Measurements from ENCODE around the gene TMEM69. TPM values are rescaled to one million over a fixed set of nuclear protein-coding genes. Genes with fewer than 3 reads are reported as not detected.

Gene TMEM69
- total RNA-seq, 1 donor from 2014 or later = 65.2 TPM

- Histone ChIP-seq H3K9me3 (ENCODE audit: low read depth) (no peaks in the 10 kb centered on the region), H3K79me2 (ENCODE audit: low read depth) (peaks cover 80% of the 10 kb centered on the region), H3K4me2 (no peak overlapping the region), H3K27me3 (no peaks in the 10 kb centered on the region), H3K4me1 (no peaks in the 10 kb centered on the region), H2AFZ (replicated peaks) (no peak overlapping the region), H3K27ac (no peak overlapping the region), H3K36me3 (peaks cover 55% of the 10 kb centered on the region), H4K20me1 (ENCODE audit: low read depth) (peaks cover 84% of the 10 kb centered on the region), H3F3A (ENCODE audit: low read depth) (peaks cover 3% of the 10 kb centered on the region), H3K9ac (no peak overlapping the region), H3K4me3 (no peak overlapping the region)
- Mint-ChIP-seq H3K36me3 (peaks cover 40% of the 10 kb centered on the region), H3K9me3 (no peaks in the 10 kb centered on the region), H3K4me3 (no peak overlapping the region), H3K4me1 (no peaks in the 10 kb centered on the region), H3K27me3 (ENCODE audit: insufficient read depth, low read depth) (no peaks in the 10 kb centered on the region), H3K27ac (no peak overlapping the region)
- DNase-seq (ENCODE audit: low spot score) = no peak
- TF ChIP-seq EZH2 (IDR thresholded peaks at IDR 0.05) = no peak
- TF ChIP-seq EZH2phosphoT487 (IDR thresholded peaks at IDR 0.05) = no peak
- TF ChIP-seq, protein P1, sequence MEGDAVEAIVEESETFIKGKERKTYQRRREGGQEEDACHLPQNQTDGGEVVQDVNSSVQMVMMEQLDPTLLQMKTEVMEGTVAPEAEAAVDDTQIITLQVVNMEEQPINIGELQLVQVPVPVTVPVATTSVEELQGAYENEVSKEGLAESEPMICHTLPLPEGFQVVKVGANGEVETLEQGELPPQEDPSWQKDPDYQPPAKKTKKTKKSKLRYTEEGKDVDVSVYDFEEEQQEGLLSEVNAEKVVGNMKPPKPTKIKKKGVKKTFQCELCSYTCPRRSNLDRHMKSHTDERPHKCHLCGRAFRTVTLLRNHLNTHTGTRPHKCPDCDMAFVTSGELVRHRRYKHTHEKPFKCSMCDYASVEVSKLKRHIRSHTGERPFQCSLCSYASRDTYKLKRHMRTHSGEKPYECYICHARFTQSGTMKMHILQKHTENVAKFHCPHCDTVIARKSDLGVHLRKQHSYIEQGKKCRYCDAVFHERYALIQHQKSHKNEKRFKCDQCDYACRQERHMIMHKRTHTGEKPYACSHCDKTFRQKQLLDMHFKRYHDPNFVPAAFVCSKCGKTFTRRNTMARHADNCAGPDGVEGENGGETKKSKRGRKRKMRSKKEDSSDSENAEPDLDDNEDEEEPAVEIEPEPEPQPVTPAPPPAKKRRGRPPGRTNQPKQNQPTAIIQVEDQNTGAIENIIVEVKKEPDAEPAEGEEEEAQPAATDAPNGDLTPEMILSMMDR (IDR thresholded peaks at IDR 0.05) = no peak
These were observed 28.8 kb upstream of the TMEM69 start for GRCh38 chr1:45659222-45659621.

DNA sequence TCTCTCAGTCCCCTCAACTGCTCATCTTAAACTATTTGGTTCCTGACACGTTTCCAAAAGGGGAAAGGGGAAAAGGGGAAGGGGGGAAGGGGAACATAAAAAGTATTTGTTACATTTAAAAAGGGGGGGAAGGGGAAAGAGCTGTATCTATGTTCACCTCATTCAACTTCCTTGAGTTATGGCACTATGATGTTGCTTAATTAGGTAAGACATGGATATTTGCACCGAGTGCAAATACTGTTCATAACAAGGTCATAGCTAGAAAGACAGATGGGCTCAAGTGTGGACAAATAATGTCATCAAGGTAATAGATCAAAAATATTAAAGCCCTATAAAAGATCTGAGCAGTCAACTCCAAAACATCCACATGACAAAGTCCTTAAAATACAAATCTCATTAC lies 27.6 kb upstream of the TMEM69 start:
- Histone ChIP-seq H3F3A (ENCODE audit: low read depth) (peaks cover 3% of the 10 kb centered on the region), H3K27me3 (no peaks in the 10 kb centered on the region), H2AFZ (replicated peaks) (no peak overlapping the region), H3K4me2 (no peak overlapping the region), H3K79me2 (ENCODE audit: low read depth) (peaks cover 85% of the 10 kb centered on the region), H3K27ac (no peak overlapping the region), H3K9ac (no peak overlapping the region), H3K36me3 (peaks cover 44% of the 10 kb centered on the region), H3K4me1 (no peaks in the 10 kb centered on the region), H3K4me3 (no peak overlapping the region), H3K9me3 (ENCODE audit: low read depth) (no peaks in the 10 kb centered on the region), H4K20me1 (ENCODE audit: low read depth) (peaks cover 82% of the 10 kb centered on the region)
- no peak overlapping the region for H3K4me3 Mint-ChIP-seq
- H3K27ac Mint-ChIP-seq = no peak overlapping the region
- no peak for TF ChIP-seq EZH2phosphoT487 (IDR thresholded peaks at IDR 0.05)
- TF ChIP-seq EZH2 (IDR thresholded peaks at IDR 0.05) = no peak
- TF ChIP-seq, protein P1 (IDR thresholded peaks at IDR 0.05) = no peak
- DNase-seq (ENCODE audit: low spot score) = no peak
- peaks cover 3% of the 10 kb centered on the region for H3K9me3 Mint-ChIP-seq
- H3K36me3 Mint-ChIP-seq = peaks cover 36% of the 10 kb centered on the region
- no peaks in the 10 kb centered on the region for H3K27me3 Mint-ChIP-seq (ENCODE audit: insufficient read depth, low read depth)
- no peaks in the 10 kb centered on the region for H3K4me1 Mint-ChIP-seq

DNA sequence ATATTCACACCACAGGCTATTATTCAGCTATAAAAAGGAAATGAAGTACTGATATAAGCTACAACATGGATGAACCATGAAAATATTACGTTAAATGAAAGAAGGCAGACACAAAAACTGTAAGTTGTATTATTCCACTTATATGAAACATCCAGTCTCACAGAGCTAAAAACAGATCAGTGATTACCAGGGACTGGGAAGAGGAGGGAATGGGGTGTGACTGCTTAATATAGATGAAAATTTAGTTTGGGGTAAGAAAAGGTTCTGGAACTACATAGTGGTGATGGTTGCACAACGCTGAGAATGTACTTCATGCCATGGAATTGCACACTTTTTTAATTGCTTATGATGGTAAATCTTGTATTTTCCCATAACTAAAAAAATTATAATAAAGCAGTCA lies 21.1 kb upstream of the TMEM69 start:
- H3K27me3 Mint-ChIP-seq (ENCODE audit: insufficient read depth, low read depth) = no peaks in the 10 kb centered on the region
- peaks cover 27% of the 10 kb centered on the region for H3K36me3 Mint-ChIP-seq
- no peak overlapping the region for H3K4me3 Mint-ChIP-seq

More for the DNA sequence above, 21.1 kb upstream of the TMEM69 start:
- Histone ChIP-seq H3K4me3 (no peak overlapping the region), H3K27ac (no peak overlapping the region), H3K9me3 (ENCODE audit: low read depth) (no peaks in the 10 kb centered on the region), H3K27me3 (no peaks in the 10 kb centered on the region), H3K4me2 (no peak overlapping the region), H3K36me3 (no peaks in the 10 kb centered on the region), H3K79me2 (ENCODE audit: low read depth) (peaks cover 100% of the 10 kb centered on the region), H2AFZ (replicated peaks) (no peak overlapping the region), H3K9ac (no peak overlapping the region), H3K4me1 (no peaks in the 10 kb centered on the region), H3F3A (ENCODE audit: low read depth) (no peaks in the 10 kb centered on the region), H4K20me1 (ENCODE audit: low read depth) (peaks cover 84% of the 10 kb centered on the region)
- peaks cover 4% of the 10 kb centered on the region for H3K4me1 Mint-ChIP-seq
- H3K9me3 Mint-ChIP-seq = peaks cover 3% of the 10 kb centered on the region
- H3K27ac Mint-ChIP-seq = no peak overlapping the region
- no peak for TF ChIP-seq EZH2phosphoT487 (IDR thresholded peaks at IDR 0.05)
- TF ChIP-seq, protein P1 (IDR thresholded peaks at IDR 0.05) = no peak
- no peak for TF ChIP-seq EZH2 (IDR thresholded peaks at IDR 0.05)
- no peak for DNase-seq (ENCODE audit: low spot score)
